Stimulated activated CD4-positive, alpha-beta T cell treated with anti-CD3 and anti-CD28 coated beads, TNF-alpha, amount 100 ng/mL, for 24 hours (primary cell): Measurements from ENCODE around the gene CREB5.

Experiments
- DNase-seq, 3 experiments: peaks; one replicate each; pipeline ENCODE4 v3.0.0-alpha.2; 2020; ENCODE audit warnings: low read depth in 3 of 3

Gene CREB5

GRCh38 chr7:28435152-28435551 lies 22.8 kb downstream of the CREB5 start:
- DNase-seq, result no peak

- no peak for DNase-seq
Measured at GRCh38 chr7:28435732-28436378, 23.5 kb downstream of the CREB5 start.

DNA sequence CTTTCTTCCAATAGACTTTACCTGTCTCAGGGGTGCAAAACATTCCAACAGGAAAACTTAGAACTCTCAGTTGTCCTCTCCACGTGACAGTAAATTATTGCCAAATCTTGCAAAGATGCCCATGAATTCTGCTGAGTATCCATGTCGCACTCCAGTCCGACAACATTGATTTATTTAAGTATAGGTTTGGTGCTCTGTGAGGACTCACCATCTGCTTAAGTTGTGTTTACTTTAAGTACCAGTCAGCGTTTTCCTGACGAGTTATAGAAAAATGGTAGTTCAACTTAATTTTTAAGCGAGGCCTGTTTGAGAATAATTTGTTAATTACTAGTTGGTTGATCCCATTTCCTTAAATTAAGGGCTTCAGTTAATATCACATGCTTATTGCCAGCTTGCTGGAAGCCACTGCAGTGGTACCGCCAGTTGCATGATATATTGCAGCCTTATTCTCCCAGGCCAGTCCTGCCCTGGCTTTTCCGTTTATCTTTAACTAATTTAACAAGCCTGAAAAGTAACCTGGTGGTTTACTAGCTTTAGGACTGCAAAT lies 27.8 kb downstream of the CREB5 start:
- DNase-seq, result no peak

- no peak for DNase-seq
Measured at GRCh38 chr7:28442540-28443420, 30.5 kb downstream of the CREB5 start.

GRCh38 chr7:28446131-28446530 lies 33.8 kb downstream of the CREB5 start:
- DNase-seq, result no peak

DNA sequence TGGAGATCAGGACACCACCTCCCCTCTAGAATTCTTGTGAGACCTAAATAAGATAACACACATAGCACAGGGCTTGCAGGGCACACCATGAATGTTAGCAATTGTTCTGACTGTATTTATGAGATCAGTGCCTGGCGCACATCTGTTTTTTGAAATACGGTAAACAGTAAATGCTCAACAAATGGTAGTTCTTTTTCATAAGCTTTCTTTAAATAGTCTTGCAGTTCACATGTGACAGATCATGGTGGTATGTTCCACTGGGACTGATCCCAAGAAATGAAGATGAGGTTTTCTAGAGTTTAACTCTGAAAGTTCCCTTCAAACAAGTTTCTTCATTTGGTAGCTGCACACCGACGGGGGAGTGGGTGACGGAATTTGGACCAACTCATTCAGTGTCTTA lies 34.8 kb downstream of the CREB5 start:
- DNase-seq, result no peak

GRCh38 chr7:28448708-28449107 lies 36.4 kb downstream of the CREB5 start:
- DNase-seq, result no peak

DNA sequence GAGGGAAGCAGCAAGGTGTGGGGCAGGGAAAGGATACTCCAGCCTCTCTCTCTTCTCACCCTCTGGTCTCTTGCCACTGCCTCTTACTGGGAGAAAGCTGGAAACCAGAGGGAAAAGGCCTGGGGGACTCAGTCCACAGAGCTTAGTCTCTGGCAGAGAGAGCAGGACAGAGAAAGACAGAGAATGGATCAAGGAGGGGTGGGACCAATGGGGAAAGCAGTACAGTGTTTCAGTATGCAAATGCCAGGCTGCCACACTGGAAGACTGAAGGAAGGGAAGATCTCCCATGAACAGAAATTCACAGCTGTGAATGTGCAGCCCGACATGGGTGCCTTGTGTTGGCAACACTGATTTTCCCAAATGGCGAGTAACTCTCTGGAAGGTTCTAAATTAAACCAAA lies 40.4 kb downstream of the CREB5 start:
- no peak for DNase-seq

DNA sequence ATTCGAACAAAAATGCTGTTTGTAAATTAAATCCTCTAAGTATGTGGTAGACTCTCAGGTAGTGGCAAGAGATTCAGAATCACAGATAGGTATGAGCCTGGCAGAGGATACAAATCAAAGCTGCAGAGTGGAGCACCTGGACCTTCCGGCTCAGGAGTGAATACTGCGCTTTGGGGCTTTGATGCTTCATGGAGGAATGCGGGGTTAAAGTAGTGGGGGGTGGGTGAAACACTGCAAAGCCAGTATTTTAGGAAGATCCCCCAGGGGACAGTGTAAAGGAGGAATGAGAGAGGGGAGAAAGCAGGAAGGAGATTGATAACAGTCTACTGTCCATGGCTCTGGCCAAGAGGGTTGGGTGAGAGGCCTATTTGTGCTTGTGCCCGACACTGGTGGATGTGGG lies 43.2 kb downstream of the CREB5 start:
- DNase-seq, result no peak

DNA sequence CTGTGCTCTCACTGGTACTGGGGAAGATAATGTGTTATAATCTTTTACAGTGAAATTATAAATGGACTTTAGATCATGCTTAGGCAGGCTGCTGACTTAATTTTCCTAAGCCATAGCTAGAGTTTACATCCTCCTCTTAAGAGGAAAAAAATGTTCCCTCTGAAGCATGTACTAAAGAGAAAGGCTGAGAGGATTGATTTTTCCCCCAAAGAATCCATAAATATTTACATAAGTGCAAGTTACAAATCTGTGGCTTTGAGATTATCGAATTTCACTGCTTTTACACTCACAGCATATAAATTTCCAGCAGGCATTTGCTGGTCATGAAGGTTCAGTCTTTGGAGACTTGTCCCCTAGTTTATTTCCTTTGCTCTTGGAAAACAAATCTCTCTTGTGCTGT lies 43.7 kb downstream of the CREB5 start:
- DNase-seq, result no peak

- DNase-seq, result no peak
Measured at GRCh38 chr7:28458732-28459131, 46.4 kb downstream of the CREB5 start.

- no peak for DNase-seq
Measured at GRCh38 chr7:28459306-28459705, 47.0 kb downstream of the CREB5 start.

- no peak for DNase-seq
Measured at GRCh38 chr7:28465697-28466096, 53.4 kb downstream of the CREB5 start.

DNA sequence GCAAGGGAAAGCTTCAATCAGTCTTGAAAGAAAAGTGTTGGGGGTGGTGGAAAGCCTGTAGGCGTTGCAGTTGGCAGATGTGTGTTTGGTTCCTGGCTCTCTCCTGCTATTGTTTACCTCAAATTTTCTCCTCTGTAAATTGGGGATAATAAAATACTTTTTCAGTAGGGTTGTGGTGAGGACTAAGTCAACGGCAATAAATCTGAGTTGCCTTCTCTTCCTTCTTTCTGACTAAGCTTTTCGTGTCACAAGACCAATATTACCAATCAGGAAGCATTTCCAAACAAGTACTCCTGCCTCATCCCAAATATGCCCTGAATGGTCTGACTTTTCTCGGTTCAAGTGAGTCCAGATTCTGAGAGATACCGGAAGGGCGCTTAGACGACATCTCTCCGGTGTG lies 54.0 kb downstream of the CREB5 start:
- DNase-seq, result no peak

DNA sequence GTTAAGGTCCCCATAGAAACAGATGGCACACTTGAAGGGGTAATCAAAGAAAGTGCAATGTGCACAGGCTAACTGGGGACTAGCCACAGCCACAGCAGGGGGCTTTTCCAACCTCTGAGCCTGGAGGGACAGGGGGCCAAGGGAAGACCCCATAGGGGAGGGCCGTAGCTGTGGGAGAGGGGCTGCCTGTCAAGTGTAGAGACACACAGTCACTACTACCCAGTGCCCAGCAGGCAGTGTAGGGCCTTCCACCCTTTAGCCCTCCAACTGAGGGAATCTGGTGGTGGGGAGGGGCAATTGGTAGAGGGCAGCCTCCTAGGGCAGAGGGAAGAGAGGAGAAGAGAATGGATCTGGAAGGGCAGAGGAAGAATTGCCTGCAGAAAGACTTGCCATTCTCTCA lies 54.6 kb downstream of the CREB5 start:
- DNase-seq, result no peak

DNA sequence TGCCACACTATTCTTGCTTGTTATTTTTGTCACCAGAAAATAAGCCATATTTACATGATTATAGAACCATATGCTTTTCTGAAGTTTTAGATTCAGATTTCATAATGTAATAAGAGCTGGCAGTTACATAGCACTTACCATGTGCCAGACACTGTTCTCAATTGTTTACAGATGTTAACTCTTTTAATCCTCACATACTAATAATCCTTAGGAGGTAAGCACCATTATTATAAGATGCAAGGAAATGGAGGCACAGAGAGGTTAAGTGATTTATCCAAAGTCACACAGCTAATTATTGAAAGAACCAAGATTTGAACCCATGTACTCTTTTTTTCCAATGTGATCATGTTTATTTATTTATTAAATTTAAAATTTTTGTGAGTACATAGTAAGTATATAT lies 57.2 kb downstream of the CREB5 start:
- no peak for DNase-seq

- no peak for DNase-seq
Measured at GRCh38 chr7:28470344-28470743, 58.0 kb downstream of the CREB5 start.

GRCh38 chr7:28472332-28472731 lies 60.0 kb downstream of the CREB5 start:
- no peak for DNase-seq

GRCh38 chr7:28473571-28474281 lies 61.4 kb downstream of the CREB5 start:
- DNase-seq, result no peak

- DNase-seq, result no peak
Measured at GRCh38 chr7:28474282-28474638, 61.9 kb downstream of the CREB5 start.

DNA sequence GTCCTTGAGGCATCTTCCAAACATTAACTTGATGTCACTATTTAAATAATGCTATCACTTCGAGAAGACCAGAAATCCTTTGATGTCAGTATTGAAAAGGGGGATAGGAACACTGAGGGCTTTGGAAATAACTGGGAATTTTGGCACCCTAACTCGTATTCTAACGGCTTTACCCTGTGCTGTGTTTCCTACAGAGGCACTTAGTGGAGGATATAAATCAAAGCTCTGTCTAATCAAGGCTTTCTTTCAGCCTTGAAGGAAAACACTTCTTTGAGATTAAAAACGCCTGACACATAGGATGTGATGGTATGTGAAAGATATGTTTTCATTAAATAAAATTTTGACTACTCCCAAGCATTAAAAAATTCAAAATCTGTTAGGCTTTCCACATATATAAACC lies 62.3 kb downstream of the CREB5 start:
- DNase-seq, result no peak

DNA sequence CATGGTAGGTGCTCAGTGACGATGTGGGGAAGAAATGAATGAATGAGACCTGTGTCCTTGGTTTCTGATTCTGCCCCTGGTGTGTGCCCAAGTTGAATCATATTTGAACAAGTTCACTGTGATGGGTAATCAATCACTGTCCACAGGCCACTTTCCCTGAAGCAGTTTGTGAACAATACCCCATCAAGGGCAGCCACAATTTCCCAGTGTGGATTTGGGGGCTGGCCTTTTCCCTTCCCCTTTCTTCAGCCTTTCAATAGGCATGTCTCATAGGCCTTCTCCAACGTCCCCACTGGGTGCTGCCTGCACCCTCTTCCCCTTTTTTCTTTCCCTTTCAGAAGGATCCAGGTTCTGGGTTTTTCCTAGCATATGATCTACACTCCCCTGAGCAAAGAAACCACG lies 64.7 kb downstream of the CREB5 start:
- DNase-seq, result no peak

DNA sequence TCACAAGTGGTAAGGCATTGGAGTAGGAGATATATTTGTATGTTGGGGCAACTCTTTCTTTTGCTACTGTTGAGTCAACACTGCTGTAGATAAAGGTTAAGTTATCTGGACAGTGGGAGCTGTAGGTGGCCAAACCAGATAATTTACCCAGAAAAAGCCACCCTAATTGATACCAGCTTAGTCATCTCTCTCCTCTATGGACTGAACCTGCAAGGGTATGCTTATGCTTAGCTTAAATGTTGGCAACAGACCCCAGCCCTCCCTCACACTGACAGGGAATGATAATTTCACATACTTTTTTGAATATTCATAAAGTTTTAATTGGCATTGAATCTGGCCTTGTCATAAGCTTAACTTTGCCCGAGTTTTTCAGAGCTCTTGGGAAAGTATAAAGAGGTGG lies 66.3 kb downstream of the CREB5 start:
- DNase-seq, result no peak
